Activated T-cell treated with anti-CD3 and anti-CD28 coated beads, Interleukin-2, amount 50 U/mL, for 72 hours (primary cell): ENCODE measurements around the gene TRAPPC11. TPM values are rescaled to one million over a fixed set of nuclear protein-coding genes. Genes with fewer than 3 reads are reported as not detected.

ENCODE experiments used
- ATAC-seq, 2 donors: fragments of 150-1000 bp; cut with Tn5 transposase; replicated peaks in 1 of 2; 2 replicates each; pipeline ENCODE4 v1.10.0; 2021; ENCODE audit warnings: moderate library complexity in 2 of 2, mild to moderate bottlenecking in 1 of 2
- DNase-seq, 2 donors: peaks; one replicate each; pipeline ENCODE4 v3.0.0; 2021 to 2022; ENCODE audit warnings: mixed read lengths in 1 of 2
- H3K27ac Mint-ChIP-seq: one replicate; pipeline ENCODE4 v1.8.0; 2022; ENCODE audit warnings: mild to moderate bottlenecking, moderate library complexity, mixed read lengths
- H3K27me3 Mint-ChIP-seq: one replicate; pipeline ENCODE4 v1.8.0; 2022; ENCODE audit warnings: low read depth, mixed read lengths
- H3K36me3 Mint-ChIP-seq, 2 donors: one replicate each; pipeline ENCODE4 v1.8.0; 2022; ENCODE audit warnings: mixed read lengths in 2 of 2, mild to moderate bottlenecking in 1 of 2; ENCODE audit not compliant: insufficient read depth in 2 of 2
- H3K4me1 Mint-ChIP-seq: one replicate; pipeline ENCODE4 v1.8.0; 2022; ENCODE audit warnings: low read depth, mixed read lengths
- H3K4me3 Mint-ChIP-seq, 2 donors: one replicate each; pipeline ENCODE4 v1.8.0; 2022; ENCODE audit warnings: mild to moderate bottlenecking in 2 of 2, mixed read lengths in 2 of 2, moderate library complexity in 2 of 2
- H3K9me3 Mint-ChIP-seq, 2 donors: one replicate each; pipeline ENCODE4 v1.8.0; 2022; ENCODE audit warnings: mixed read lengths in 2 of 2
- total RNA-seq, 2 donors: library from RNA; stranded (reverse); gene quantifications; one replicate each; pipeline ENCODE4 v1.2.3, GENCODE V29; 2022

Gene TRAPPC11
- total RNA-seq, 2 donors from 2014 or later: 33.2 to 36.8 TPM

GRCh38 chr4:183627979-183628588, 31.0 kb upstream of the TRAPPC11 start:
- H3K4me1 Mint-ChIP-seq: peaks cover under 1% of the 10 kb centered on the region
- no peaks in the 10 kb centered on the region for H3K27me3 Mint-ChIP-seq
- ATAC-seq (no peak), DNase-seq (no peak)
- H3K4me3 Mint-ChIP-seq: no peak overlapping the region
- H3K27ac Mint-ChIP-seq: no peak overlapping the region
- H3K9me3 Mint-ChIP-seq: no peaks in the 10 kb centered on the region
- H3K36me3 Mint-ChIP-seq: no peaks in the 10 kb centered on the region

DNA sequence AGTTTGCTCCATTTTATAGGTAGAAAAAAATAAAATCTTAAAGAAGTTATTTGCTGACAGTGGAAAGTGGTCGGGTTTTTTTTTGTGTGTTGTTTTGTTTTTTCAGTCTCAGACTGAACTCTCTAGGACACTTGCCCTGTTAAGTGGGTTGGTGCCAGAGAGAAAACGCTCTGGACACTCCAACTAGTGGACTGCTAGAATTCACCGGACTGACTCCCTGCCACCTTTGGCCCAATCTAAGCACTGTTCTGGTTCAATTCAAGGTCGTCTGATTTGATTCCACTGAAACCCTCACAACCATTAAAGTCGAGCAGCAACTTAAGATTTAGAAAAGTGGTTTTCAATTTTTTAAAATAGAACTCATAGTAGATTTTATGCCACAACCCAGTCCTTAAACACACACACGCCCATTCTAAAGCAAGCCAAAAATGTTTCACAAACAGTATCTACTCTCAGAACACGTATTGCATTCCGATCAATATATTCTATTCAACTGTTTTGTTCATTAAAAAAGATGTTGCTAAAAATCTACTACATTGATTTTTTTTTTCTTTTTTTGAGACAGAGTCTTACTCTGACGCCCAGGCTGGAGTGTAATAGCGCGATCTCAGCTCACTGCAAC, 27.4 kb upstream of the TRAPPC11 start:
- Mint-ChIP-seq H3K4me3 (no peak overlapping the region), H3K27ac (no peak overlapping the region)

GRCh38 chr4:183632689-183633088, 26.4 kb upstream of the TRAPPC11 start:
- DNase-seq (no peak), ATAC-seq (peak in 1 of 2 donors; percentile 27)
- H3K4me1 Mint-ChIP-seq: peaks cover 22% of the 10 kb centered on the region
- H3K4me3 Mint-ChIP-seq: no peak overlapping the region
- H3K36me3 Mint-ChIP-seq: no peaks in the 10 kb centered on the region
- H3K27ac Mint-ChIP-seq: no peak overlapping the region
- no peaks in the 10 kb centered on the region for H3K9me3 Mint-ChIP-seq
- H3K27me3 Mint-ChIP-seq: no peaks in the 10 kb centered on the region

More for the DNA sequence above, 27.4 kb upstream of the TRAPPC11 start:
- no peak for DNase-seq
- Mint-ChIP-seq H3K9me3 (no peaks in the 10 kb centered on the region), H3K36me3 (no peaks in the 10 kb centered on the region), H3K27me3 (no peaks in the 10 kb centered on the region), H3K4me1 (peaks cover 12% of the 10 kb centered on the region)
- no peak for ATAC-seq

DNA sequence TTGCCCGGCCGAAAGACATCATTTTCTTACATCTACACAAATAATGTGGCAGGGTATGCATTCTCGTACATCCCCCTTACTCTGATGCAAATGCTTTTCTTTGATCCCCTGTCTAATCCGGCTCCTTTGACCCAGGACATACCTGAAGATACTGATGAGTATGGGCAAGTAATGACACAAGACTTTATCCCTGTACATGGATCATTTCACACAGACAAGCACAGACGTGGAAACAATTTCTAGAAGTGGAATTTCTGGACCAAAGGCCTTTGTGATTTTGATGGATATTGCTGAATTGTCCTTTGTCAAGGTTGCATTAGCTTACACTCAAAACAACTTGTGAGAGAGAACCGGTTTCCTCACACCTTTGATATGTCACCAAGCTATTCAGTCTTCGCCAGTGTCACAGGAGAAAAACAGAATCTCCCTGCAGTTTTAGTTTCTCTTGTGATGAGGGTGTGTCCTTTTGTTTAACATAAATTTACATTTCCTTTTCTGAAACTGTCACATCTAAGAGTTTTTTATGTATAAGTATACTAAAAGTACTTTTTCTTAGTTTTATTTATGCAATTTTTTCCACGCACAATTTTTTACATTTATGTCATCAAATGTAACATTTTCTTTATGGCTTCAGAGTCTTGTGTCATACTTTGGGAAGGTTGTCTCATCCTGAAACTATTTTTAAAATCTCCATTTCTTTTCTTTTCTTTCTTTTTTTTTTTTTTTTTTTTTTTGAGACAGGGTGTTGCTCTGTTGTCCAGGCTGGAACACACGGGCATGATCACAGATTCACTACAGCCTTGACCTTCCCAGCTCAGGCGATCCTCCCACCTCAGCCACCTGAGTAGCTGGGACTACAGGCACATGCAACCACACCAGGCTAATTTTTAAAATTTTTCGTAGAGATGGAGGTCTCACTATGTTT, 25.4 kb upstream of the TRAPPC11 start:
- H3K9me3 Mint-ChIP-seq: no peaks in the 10 kb centered on the region
- peak overlapping the region; percentile 19 for H3K27ac Mint-ChIP-seq
- DNase-seq (no peak), ATAC-seq (peak; percentile 43 to 66)
- no peaks in the 10 kb centered on the region for H3K36me3 Mint-ChIP-seq
- H3K27me3 Mint-ChIP-seq: no peaks in the 10 kb centered on the region
- peaks cover 22% of the 10 kb centered on the region for H3K4me1 Mint-ChIP-seq
- peak overlapping the region in 1 of 2 donors; percentile 20 for H3K4me3 Mint-ChIP-seq

- H3K4me1 Mint-ChIP-seq: peaks cover 22% of the 10 kb centered on the region
- no peak overlapping the region for H3K4me3 Mint-ChIP-seq
- H3K27me3 Mint-ChIP-seq: no peaks in the 10 kb centered on the region
- no peaks in the 10 kb centered on the region for H3K9me3 Mint-ChIP-seq
- DNase-seq (no peak), ATAC-seq (no peak)
- no peak overlapping the region for H3K27ac Mint-ChIP-seq
- no peaks in the 10 kb centered on the region for H3K36me3 Mint-ChIP-seq
Observed at GRCh38 chr4:183635321-183635720, 23.8 kb upstream of the TRAPPC11 start.

- ATAC-seq: no peak
Observed at GRCh38 chr4:183635741-183636140, 23.4 kb upstream of the TRAPPC11 start.

DNA sequence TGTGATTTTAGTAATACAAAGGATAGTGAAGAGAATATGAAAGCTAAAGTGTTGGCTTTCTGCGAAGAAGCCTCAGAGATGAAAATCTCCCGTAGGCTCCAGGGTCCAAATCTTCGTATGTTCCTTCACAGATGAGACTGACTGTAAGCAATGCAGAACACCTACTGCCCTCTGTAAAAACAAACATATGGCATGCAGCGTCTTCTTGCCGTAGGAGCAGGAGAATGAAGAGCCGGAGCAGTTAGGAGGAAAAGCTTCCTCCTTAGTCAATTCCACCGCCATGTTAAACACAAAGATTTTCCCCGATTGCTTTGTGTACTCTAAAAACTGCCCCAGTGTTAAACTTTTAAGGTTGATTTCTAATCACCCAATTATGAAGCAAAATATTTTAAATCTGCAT, 22.6 kb upstream of the TRAPPC11 start:
- Mint-ChIP-seq H3K36me3 (peaks cover 0 to 3% of the 10 kb centered on the region in 2 donors), H3K27me3 (no peaks in the 10 kb centered on the region), H3K4me1 (peaks cover 22% of the 10 kb centered on the region), H3K27ac (no peak overlapping the region), H3K4me3 (peak overlapping the region in 1 of 2 donors; percentile 31), H3K9me3 (no peaks in the 10 kb centered on the region)
- ATAC-seq (no peak), DNase-seq (no peak)

More at GRCh38 chr4:183635741-183636140, 23.4 kb upstream of the TRAPPC11 start:
- H3K4me1 Mint-ChIP-seq: peaks cover 22% of the 10 kb centered on the region
- H3K27ac Mint-ChIP-seq: no peak overlapping the region
- H3K9me3 Mint-ChIP-seq: no peaks in the 10 kb centered on the region
- no peaks in the 10 kb centered on the region for H3K36me3 Mint-ChIP-seq
- H3K27me3 Mint-ChIP-seq: no peaks in the 10 kb centered on the region
- H3K4me3 Mint-ChIP-seq: no peak overlapping the region
- DNase-seq: no peak

- Mint-ChIP-seq H3K4me1 (peaks cover 22% of the 10 kb centered on the region), H3K27ac (no peak overlapping the region), H3K36me3 (peaks cover 0 to 3% of the 10 kb centered on the region in 2 donors), H3K27me3 (no peaks in the 10 kb centered on the region), H3K4me3 (peak overlapping the region in 1 of 2 donors; percentile 31), H3K9me3 (no peaks in the 10 kb centered on the region)
- DNase-seq (no peak), ATAC-seq (no peak)
Observed at GRCh38 chr4:183636923-183637322, 22.2 kb upstream of the TRAPPC11 start.

DNA sequence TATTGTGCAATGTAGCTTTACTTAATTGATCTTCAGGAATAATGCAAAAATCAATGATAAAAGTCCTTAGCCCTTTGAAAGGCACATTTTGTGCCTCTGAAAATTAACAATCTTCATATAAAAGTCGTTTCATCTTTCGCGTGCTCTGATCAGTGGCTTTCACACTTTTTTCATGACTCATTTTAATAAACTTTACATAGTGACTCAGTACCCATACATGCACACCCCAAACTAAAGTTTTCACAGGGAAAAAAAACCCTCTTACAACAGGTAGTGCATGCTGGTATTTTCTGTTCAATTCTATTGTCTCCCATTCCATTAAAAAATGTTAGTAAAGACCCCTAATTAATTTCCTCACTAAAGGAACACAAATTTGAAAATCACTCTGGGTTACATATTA, 21.6 kb upstream of the TRAPPC11 start:
- Mint-ChIP-seq H3K4me1 (peaks cover 22% of the 10 kb centered on the region), H3K4me3 (peak overlapping the region in 1 of 2 donors; percentile 63), H3K36me3 (peaks cover 2 to 3% of the 10 kb centered on the region in 2 donors), H3K27ac (peak overlapping the region; percentile 32), H3K9me3 (no peaks in the 10 kb centered on the region), H3K27me3 (no peaks in the 10 kb centered on the region)
- ATAC-seq: peak; percentile 85 to 89
- no peak for DNase-seq

DNA sequence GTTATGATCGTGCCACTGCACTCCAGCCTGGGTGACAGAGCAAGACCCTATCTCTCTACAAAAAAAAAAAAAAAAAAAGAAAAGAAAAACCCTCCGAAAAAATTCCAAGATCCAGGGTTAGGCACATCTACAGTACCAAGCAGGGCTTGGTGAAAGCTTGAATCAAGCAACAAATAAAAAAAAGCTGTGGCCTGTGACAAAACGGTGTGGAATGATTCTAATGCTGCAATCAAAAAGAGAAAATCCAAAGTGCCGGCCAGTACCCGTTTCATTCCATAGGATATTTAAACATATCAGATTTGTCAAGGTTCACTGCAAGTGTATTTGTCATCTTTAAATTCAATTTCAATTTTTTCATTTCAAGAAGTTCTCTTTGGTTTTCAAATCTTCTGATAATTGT, 20.7 kb upstream of the TRAPPC11 start:
- peaks cover 2 to 3% of the 10 kb centered on the region in 2 donors for H3K36me3 Mint-ChIP-seq
- no peak overlapping the region for H3K4me3 Mint-ChIP-seq
- H3K4me1 Mint-ChIP-seq: peaks cover 18% of the 10 kb centered on the region
- no peaks in the 10 kb centered on the region for H3K9me3 Mint-ChIP-seq
- H3K27ac Mint-ChIP-seq: no peak overlapping the region
- no peaks in the 10 kb centered on the region for H3K27me3 Mint-ChIP-seq
- no peak for DNase-seq
- ATAC-seq: no peak

DNA sequence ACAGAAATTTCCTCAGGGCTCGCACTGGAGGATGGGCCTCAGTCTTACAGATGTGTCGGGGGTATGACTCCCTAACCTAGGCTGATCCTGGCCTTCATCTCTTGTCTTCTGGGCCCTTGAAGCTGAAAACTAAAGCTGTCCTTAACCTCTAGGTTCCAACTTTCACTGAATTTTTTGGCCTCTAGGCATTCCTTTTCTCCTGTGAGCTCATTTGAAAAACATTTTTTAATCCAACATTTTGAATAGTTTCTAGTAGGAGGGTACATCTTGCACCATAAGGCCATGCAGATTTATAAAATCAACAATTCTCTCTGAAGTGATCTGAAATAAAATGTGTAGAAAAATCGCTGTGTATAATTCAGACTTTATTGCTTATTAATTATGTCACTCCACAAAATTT, 19.8 kb upstream of the TRAPPC11 start:
- H3K4me3 Mint-ChIP-seq: no peak overlapping the region
- H3K27me3 Mint-ChIP-seq: no peaks in the 10 kb centered on the region
- H3K27ac Mint-ChIP-seq: no peak overlapping the region
- peaks cover 4 to 5% of the 10 kb centered on the region in 2 donors for H3K36me3 Mint-ChIP-seq
- H3K4me1 Mint-ChIP-seq: peaks cover 13% of the 10 kb centered on the region
- no peaks in the 10 kb centered on the region for H3K9me3 Mint-ChIP-seq
- ATAC-seq (no peak), DNase-seq (no peak)

- ATAC-seq (no peak), DNase-seq (no peak)
- H3K36me3 Mint-ChIP-seq: peaks cover 4 to 9% of the 10 kb centered on the region in 2 donors
- H3K4me1 Mint-ChIP-seq: no peaks in the 10 kb centered on the region
- peak overlapping the region; percentile 38 for H3K27ac Mint-ChIP-seq
- no peaks in the 10 kb centered on the region for H3K27me3 Mint-ChIP-seq
- no peaks in the 10 kb centered on the region for H3K9me3 Mint-ChIP-seq
- no peak overlapping the region for H3K4me3 Mint-ChIP-seq
Observed at GRCh38 chr4:183645326-183645725, 13.8 kb upstream of the TRAPPC11 start.

- Mint-ChIP-seq H3K9me3 (no peaks in the 10 kb centered on the region), H3K4me3 (peak overlapping the region; percentile 84 to 91), H3K36me3 (peaks cover 2 to 6% of the 10 kb centered on the region in 2 donors), H3K4me1 (peaks cover 41% of the 10 kb centered on the region), H3K27me3 (no peaks in the 10 kb centered on the region), H3K27ac (peak overlapping the region; percentile 98)
- ATAC-seq (no peak), DNase-seq (peak in 1 of 2 donors; percentile 7)
Observed at GRCh38 chr4:183657564-183657963, 1.5 kb upstream of the TRAPPC11 start.
